ENCODE results near the gene KIR3DL3. TPM values are rescaled to one million over a fixed set of nuclear protein-coding genes. Genes with fewer than 3 reads are reported as not detected.
"Not testable (repeated sequence)": the region's sequence is repeated elsewhere in the genome, so short reads cannot be mapped to it uniquely, and the experiment has no call there.

Gene KIR3DL3
- total RNA-seq, result not detected
- long read RNA-seq, result 0 reads

DNA sequence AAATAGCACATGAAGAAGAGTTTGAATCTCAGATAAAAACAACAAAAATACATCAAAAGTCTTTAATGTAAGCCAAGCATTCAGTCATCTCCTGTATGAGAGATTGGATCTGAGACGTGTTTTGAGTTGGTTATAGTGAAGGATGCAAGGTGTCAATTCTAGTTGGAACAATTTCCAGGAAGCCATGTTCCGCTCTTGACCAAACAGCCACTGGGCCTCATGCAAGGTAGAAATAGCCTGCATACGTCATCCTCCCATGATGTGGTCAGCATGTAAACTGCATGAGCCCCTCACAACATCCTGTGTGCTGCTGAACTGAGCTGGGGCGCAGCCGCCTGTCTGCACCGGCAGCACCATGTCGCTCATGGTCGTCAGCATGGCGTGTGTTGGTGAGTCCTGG, at the start of gene KIR3DL3:
Gene KIR3DL3, plus strand, starts transcription at position 301 of the 400 bp plus-strand sequence. Its CDS starts 55 bp downstream, at position 356.
- DNase-seq (no peak), ATAC-seq (no peak)
- intact Hi-C loops (cut with micrococcal nuclease), result no loop called here

DNA sequence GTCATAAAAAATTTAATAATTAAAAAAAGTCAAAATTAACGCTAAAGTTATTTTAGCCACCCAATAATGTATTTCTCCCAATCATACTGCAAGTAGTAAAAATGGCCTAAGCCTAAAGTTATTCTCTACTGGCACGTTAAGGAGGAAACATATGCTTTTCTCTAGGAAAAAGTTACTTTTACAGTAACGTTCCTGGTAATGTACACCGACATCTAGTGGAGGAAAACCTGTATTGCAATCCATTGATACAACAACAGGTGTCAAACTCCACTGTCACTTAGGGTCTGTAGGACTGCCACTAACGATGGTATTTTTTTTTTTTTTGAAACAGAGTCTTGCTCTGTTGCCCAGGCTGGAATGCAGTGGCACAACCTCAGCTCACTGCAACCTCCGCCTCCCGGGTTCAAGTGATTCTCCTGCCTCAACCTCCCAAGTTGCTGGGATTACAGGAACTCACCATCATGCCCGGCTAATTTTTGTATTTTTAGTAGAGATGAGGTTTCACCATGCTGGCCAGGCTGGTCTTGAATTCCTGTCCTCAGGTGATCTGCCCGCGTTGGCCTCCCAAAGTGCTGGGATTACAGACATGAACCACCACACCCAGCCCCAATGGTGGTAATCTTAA, 47.9 kb upstream of the KIR3DL3 start:
- ATAC-seq; intact Hi-C loops (cut with micrococcal nuclease); DNase-seq: not testable (repeated sequence)

DNA sequence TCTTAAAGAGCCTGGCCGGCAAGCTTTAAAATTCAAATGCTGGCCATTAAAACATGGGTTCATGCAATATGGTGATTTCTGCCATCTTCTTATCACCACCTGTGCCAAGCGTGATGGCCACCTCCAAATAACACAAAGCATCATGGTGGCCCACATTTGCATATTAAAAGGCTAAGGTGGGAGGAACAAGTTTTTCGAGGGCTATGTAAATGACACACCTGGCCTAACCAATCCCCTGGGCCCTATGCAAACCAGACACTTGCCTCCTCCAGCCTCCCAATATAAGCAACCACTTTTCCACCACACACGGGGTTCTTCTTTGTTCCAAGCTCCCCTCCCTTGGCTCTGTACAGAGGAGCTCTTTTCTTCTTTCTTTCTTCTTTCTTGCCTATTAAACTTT, 47.0 kb upstream of the KIR3DL3 start:
- intact Hi-C loops (cut with micrococcal nuclease), result no loop called here
- ATAC-seq (no peak), DNase-seq (no peak)

DNA sequence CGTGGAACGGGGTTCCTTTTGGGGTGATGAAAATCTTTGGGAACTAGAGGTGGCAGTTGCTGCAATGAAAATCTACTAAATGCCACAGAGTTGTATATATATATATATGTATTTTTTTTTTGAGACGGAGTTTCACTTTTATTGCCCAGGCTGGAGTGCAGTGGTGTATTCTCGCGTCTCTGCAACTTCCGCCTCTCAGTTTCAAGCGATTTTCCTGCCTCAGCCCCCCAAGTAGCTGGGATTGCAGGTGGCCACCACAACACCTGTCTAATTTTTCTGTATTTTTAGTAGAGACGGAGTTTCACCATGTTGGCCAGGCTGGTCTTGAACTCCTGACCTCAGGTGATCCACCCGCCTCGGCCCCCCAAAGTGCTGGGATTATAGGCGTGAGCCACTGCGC, 42.6 kb upstream of the KIR3DL3 start:
- DNase-seq; ATAC-seq; intact Hi-C loops (cut with micrococcal nuclease): not testable (repeated sequence)

DNA sequence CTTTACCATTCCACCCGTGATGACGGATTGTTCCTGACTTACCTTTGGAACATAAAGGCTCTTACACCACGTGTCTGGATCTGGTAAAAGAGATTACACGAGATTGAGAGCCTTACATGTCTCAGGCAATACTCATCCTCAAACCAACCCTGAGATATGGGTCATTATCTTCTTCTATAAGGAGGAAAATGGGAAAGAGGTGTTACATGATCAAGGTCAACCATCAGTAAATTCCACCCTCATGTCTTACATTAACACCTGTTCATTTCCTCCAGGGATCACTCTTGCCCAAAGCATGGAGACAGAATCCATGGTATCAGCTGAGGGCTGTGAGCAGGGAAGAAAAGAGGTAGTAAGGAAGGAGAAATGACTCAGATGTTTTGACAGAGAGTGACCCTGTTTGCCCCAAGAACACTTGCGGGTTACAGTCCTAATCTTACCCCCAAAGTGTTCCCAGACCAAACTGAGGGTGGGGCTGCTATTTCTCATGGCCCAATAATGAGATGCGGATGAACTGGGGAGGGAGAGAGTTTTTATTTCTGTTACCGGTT, 41.9 kb upstream of the KIR3DL3 start:
- ATAC-seq (no peak), DNase-seq (no peak)
- intact Hi-C loops (cut with micrococcal nuclease), result no loop called here

DNA sequence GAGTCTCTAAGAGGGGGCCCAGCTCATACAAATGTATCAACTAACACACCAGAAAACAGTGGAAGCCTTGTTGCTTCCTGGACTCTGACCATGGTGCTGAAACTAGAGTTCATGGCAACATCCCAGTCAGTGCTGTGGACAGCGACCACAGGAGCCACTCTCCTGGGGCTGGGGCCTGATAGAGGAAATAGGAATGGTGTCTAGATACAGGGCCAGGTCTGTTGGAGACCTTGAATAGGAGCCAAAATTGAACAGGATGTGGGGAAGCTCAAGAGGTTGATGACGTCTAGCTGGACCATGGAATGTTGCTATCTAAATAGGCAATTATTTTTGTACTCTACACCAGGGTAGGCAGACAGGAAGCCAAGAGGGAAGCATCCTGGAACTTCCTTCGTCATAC, 39.7 kb upstream of the KIR3DL3 start:
- no peak for ATAC-seq
- DNase-seq, result no peak

DNA sequence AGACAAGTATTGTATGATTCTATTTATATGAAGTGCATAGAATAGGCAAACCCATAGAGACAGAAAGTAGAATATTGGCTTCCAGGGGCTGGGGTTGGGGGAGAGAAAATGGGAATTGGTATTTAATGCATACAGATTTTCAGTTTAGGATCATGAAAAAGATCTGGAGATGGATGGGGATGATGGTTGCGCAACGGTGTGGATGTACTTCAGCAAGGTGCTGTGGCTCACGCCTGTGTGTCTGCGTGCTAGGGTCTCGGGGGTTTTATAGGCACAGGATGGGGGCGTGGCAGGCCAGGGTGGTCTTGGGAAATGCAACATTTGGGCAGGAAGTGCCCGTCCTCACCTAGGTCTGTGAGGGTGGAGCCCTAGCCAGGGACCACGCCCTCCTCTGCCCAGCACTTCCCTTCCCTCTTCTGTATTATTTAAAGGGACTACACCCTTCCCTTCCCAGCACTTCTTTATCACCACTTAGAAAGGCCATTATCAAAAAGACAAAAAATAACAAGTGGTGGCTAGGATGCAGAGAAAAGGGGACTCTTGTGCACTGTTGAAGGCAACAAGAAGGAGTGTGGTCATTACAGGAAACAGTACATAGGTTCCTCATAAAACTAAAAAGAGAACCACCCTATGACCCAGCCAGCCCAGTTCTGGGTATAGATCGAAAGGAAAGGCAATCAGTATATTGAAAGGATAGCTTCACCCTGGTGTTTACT, 32.5 kb upstream of the KIR3DL3 start:
- no peak for ATAC-seq
- intact Hi-C loops (cut with micrococcal nuclease), result no loop called here
- no peak for DNase-seq

More for the DNA sequence above, 39.7 kb upstream of the KIR3DL3 start:
- intact Hi-C loops (cut with micrococcal nuclease), result no loop called here

DNA sequence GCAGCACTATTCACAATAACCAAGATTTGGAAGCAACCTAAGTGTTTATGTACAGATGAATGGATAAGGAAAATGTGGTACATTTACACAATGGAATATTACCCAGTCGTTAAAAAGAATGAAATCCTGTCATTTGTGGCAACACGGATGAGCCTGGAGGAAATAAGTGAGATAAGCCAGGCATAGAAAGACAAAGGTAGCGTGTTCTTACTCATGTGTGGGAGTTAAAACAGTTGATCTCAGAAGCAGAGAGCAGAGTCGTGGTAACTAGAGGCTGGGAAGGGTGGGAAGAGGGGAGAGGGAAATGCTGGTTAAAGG, 32.0 kb upstream of the KIR3DL3 start:
- ATAC-seq, result no peak
- intact Hi-C loops (cut with micrococcal nuclease), result no loop called here
- no peak for DNase-seq

DNA sequence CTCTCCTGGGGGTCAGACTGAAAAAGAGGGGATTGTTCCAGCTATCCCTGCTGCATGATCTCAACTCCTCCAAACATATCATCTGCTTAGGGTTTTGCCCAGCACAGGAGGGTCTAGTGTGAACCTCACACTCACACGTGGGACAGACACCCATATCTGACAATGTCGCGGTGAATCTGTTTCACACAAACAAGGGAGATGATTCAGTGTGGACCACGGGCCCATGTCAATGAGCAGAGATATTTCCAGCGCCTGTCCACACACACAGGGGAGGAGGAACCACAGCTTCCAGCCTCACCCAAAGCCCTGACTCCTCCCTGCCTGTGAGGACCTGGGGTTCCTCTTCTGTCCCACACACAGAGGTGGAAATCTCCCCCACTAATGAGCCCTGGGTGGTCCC, 29.6 kb upstream of the KIR3DL3 start:
- ATAC-seq (no peak), DNase-seq (no peak)
- intact Hi-C loops (cut with micrococcal nuclease), result no loop called here

DNA sequence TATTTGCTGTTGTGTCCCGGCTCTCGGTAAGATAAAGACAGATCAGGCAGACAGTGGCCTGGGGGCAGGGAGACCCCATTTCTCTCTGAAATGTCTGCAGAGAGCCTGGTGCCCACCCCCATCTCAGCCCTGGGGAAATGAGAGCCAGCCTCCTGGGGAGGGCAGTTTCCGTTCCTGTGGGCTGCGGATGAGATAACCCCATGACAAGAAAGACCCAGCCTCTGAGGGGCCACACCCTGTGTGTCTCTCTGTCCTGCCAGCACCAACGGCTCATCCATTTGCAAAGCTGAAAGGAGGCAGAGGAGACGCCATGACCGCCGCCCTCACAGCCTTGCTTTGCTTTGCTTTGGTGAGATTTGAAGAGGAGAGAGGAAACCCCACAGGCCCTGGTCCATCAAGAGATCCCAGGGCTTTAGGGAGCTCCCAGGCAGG, 28.1 kb upstream of the KIR3DL3 start:
- ATAC-seq (no peak), DNase-seq (no peak)
- intact Hi-C loops (cut with micrococcal nuclease), result no loop called here

DNA sequence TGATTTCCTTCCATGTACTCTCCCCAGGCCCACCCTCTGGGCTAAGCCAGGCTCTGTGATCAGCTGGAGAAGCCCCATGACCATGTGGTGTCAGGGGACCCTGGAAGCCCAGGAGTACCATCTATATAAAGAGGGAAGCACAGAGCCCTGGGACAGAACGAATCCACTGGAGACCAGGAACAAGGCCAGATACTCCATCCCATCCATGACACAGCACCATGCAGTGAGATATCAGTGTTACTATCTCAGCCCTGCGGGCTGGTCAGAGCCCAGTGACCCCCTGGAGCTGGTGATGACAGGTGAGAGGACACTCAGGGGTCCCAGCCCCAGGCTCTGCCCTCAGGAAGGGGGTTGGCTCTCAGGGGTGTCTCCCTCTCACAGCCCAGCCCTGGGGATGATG, 27.5 kb upstream of the KIR3DL3 start:
- DNase-seq (no peak), ATAC-seq (no peak)
- intact Hi-C loops (cut with micrococcal nuclease), result no loop called here

DNA sequence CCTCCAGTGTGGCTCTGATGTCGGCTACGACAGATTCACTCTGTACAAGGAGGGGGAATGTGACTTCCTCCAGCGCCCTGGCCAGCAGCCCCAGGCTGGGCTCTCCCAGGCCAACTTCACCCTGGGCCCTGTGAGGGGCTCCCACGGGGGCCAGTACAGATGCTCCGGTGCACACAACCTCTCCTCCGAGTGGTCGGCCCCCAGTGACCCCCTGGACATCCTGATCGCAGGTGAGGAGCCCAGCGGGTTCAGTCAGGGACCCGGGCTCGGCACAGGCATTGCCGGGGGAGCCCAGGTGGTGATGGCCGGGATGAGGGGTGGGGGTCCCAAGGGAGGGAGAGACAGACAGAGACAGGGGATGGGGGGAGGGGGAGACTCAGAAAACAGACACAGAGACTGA, 26.5 kb upstream of the KIR3DL3 start:
- DNase-seq; intact Hi-C loops (cut with micrococcal nuclease); ATAC-seq: not testable (repeated sequence)

DNA sequence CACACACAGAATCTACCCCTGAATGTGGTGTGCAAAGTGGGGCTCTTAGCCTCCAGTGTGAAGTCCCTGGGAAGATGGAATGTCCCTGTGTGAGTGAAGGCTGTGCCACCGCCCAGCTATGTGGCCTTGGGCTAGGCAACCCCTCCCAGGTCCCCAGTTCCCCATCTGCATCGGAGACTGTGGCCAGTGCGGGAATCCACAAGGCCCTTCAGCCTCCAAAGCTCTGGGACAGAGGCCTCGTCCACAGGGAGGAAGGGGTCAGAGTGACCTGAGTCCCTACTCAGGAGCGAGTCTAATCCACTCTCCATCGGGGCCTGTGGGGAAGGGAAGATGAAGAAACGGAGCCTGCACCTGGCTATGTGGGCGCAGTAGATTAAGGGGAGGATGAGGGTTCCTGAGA, 19.3 kb upstream of the KIR3DL3 start:
- ATAC-seq (no peak), DNase-seq (no peak)
- intact Hi-C loops (cut with micrococcal nuclease), result no loop called here

DNA sequence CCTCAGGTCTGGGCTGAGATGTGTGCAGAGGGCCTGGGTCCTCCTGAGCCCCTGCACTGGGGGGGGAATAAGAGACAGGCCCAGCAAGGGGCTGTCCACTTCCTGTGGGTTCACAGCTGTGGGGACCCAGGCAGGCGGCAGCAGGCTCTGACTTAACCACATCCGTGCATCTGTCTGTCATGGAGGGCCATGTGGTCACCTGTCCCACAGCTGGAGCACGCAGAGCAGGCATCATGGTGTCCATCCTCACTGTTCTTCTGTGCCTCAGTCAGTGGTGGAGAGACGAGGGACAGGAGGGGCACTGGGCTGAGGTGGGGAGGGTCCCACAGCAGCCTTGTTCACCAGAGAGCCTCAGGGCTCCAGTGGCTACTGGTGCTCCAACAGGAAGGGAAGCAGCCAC, 16.3 kb upstream of the KIR3DL3 start:
- ATAC-seq, result no peak
- DNase-seq, result no peak
- intact Hi-C loops (cut with micrococcal nuclease), result no loop called here

DNA sequence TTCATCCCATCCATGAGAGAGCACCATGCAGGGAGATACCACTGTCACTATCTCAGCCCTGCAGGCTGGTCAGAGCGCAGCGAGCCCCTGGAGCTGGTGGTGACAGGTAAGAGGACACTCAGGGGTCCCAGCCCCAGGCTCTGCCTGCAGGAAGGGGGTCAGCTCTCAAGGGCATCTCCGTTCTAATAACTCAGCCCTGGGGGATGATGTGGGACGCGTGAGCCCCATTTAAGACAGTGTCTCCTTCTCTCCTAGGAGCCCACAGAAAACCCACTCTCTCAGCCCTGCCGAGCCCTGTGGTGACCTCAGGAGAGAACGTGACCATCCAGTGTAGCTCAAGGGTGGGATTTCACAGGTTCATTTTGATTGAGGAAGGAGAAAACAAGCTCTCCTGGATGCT, 15.5 kb upstream of the KIR3DL3 start:
- ATAC-seq (no peak), DNase-seq (no peak)
- intact Hi-C loops (cut with micrococcal nuclease), result no loop called here

DNA sequence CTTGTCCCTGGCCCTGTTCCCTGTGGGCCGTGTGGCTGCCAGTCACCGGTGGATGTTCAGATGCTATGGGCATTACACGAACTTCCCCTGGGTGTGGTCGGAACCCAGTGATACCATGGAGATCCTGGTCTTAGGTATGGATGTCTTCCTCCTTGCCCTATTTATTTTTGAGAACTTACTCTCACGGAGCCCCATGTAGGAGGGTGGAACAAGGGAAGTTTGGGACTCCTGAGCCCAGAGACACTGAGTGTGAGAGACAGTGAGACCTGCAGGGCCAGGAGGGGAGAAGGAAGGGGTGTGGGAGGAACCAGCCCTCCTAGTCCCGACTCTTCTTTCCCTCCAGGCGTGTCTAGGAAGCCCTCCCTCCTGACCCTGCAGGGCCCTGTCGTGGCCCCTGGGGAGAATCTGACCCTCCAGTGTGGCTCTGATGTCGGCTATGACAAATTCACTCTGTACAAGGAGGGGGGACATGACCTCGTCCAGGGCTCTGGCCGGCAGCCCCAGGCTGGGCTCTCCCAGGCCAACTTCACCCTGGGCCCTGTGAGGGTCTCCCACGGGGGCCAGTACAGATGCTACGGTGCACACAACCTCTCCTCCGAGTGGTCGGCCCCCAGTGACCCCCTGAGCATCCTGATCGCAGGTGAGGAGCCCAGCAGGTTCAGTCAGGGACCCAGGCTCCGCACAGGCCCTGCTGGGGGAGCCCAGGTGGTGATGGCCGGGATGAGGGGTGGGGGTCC, 14.9 kb upstream of the KIR3DL3 start:
- intact Hi-C loops (cut with micrococcal nuclease), result no loop called here
- DNase-seq, result no peak
- ATAC-seq, result no peak

DNA sequence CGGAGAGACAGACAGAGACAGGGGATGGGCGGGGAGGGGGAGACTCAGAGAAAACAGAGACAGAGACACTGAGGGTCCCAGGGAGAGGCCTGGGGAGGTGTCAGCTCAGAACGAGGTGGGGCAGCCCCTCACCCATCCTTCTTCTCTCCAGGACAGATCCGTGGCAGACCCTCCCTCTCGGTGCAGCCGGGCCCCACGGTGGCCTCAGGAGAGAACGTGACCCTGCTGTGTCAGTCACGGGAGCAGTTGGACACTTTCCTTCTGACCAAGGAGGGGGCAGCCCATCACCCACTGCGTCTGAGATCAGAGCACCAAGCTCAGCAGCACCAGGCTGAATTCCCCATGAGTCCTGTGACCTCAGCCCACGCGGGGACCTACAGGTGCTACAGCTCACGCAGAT, 14.3 kb upstream of the KIR3DL3 start:
- DNase-seq; intact Hi-C loops (cut with micrococcal nuclease); ATAC-seq: not testable (repeated sequence)

DNA sequence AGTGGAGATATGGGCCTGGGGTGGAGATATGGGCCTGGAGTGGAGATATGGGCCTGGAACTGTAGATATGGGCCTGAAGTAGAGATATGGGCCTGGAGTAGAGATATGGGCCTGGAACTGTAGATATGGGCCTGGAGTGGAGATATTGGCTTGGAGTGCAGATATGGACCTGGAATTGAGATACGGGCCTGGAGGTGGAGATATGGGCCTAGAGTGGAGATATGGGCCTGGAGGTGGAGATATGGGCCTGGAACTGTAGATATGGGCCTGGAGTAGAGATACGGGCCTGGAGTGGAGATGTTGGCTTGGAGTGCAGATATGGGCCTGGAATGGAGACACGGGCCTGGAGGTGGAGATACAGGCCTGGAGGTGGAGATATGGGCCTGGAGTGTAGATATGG, 402 bp downstream of the KIR3DL3 start:
- no peak for ATAC-seq
- intact Hi-C loops (cut with micrococcal nuclease), result no loop called here
- DNase-seq, result no peak

DNA sequence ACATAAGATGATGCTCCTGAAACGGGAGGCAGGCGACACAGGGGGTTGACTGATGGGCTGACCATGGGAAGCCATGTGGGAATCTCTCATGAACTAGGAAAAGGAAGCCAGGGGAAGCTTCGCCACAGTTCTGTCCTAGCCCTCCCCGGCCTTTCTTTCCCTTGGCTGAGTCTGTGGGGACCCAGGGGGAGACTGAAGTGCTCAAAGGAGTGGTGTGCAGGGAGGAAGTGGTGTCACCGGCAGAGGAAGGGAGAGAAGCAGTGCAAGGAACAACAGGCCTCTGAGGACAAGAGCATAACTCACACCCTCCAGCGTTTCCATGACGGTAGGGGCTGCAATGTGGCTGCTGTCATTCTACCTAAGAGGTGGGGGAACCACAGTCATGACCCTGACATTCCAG, 1.1 kb downstream of the KIR3DL3 start:
- no peak for DNase-seq
- no peak for ATAC-seq
- intact Hi-C loops (cut with micrococcal nuclease), result no loop called here

DNA sequence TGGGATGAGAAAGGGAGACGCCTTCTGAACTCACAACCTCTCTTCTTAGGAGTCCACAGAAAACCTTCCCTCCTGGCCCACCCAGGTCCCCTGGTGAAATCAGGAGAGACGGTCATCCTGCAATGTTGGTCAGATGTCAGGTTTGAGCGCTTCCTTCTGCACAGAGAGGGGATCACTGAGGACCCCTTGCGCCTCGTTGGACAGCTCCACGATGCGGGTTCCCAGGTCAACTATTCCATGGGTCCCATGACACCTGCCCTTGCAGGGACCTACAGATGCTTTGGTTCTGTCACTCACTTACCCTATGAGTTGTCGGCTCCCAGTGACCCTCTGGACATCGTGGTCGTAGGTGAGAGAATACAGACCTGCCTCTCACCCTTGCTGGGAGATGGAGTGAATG, 3.3 kb downstream of the KIR3DL3 start:
- intact Hi-C loops (cut with micrococcal nuclease), result no loop called here
- DNase-seq, result no peak
- no peak for ATAC-seq
